ENCODE measurements around the gene TPX2.

DNA sequence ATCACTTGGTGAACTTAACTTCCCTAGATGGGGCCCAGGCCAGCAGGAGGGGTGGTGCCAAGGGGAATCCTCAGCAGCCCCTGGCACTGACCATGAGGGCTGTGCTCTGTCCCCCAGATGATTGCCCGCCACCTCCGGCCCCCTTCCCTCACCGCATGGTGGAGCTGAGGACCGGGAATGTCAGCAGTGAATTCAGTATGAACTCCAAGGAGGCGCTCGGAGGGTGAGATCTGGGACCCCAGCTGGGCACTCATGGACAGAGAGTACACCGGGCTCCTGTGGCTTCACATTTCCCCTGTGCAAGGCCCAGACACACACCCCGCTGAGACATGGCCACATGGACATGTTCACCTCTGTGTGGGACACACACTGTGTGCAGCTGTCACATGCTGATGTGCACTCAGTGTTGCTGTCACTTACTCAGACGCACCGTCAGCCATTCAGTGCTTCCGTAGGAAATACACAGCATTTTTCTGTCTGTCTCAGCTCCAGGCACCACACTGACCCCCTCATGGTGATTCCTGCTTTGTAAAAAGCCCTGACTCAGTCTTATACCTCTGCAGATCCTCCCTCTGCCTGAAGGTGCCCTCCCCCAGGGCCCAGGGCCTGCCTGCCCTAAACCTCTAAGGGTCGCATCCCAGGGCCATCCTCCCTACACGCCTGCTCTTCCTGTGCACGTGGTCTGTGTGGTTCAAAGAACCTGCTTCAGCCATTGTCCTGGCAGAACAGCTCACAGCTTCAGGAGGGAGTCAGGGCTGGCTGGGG is 84.5 kb downstream of the TPX2 start:
- no peak for TF ChIP-seq EZH2 (IDR thresholded peaks at IDR 0.05; ENCODE audit: insufficient read depth, poor library complexity, severe bottlenecking)
- no peak for TF ChIP-seq EZH2phosphoT487 (IDR thresholded peaks at IDR 0.05; ENCODE audit: insufficient read depth, low read depth)
